ENCODE data around the gene ETNK2. TPM values are rescaled to one million over a fixed set of nuclear protein-coding genes. Genes with fewer than 3 reads are reported as not detected.
A peak's percentile ranks its signal among the peaks of the same experiment; 100 is the strongest.

Gene ETNK2
- total and polyA plus RNA-seq, 2 of the 13 experiments (the other 11 are each of a cell fraction or from before 2014, with no cell fraction given), result 15.5 to 42.8 TPM

GRCh38 chr1:204142032-204142974, 9.5 kb downstream of the ETNK2 start (continued):
- peak in 1 of 2 experiments; percentile 63; a peak in 1 of 4 replicates for TF ChIP-seq EP300 (IDR thresholded peaks at IDR 0.05; ENCODE audit: low read depth in 2 of 2, low read length in 2 of 2)
- TF ChIP-seq EP300 (CRISPR knock-in tag; IDR thresholded peaks at IDR 0.05; ENCODE audit: borderline replicate concordance), result 0 out of 2 replicates have a peak, but pooled peaks have one; percentile 45
- 0 out of 2 replicates have a peak, but pooled peaks have one; percentile 29 for TF ChIP-seq POGK (CRISPR knock-in tag; conservative IDR thresholded peaks at IDR 0.05)
- TF ChIP-seq, protein P1, sequence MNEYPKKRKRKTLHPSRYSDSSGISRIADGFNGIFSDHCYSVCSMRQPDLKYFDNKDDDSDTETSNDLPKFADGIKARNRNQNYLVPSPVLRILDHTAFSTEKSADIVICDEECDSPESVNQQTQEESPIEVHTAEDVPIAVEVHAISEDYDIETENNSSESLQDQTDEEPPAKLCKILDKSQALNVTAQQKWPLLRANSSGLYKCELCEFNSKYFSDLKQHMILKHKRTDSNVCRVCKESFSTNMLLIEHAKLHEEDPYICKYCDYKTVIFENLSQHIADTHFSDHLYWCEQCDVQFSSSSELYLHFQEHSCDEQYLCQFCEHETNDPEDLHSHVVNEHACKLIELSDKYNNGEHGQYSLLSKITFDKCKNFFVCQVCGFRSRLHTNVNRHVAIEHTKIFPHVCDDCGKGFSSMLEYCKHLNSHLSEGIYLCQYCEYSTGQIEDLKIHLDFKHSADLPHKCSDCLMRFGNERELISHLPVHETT (CRISPR knock-in tag; conservative IDR thresholded peaks at IDR 0.05), result no peak
- no peak for TF ChIP-seq HOXA9 (CRISPR knock-in tag; IDR thresholded peaks at IDR 0.05; ENCODE audit: borderline replicate concordance)
- TF ChIP-seq ZHX1 (CRISPR knock-in tag; IDR thresholded peaks at IDR 0.05; ENCODE audit: low read depth), result no peak
- TF ChIP-seq POLR2A (IDR thresholded peaks at IDR 0.05; ENCODE audit: insufficient read depth in 1 of 2, low read depth in 2 of 2, low read length in 2 of 2), result no peak
- no peak for TF ChIP-seq CENPT (CRISPR knock-in tag; IDR thresholded peaks at IDR 0.05; ENCODE audit: low read depth)
- TF ChIP-seq SAP130 (CRISPR knock-in tag; IDR thresholded peaks at IDR 0.05; ENCODE audit: low read depth), result peak; percentile 38
- TF ChIP-seq, protein P2, sequence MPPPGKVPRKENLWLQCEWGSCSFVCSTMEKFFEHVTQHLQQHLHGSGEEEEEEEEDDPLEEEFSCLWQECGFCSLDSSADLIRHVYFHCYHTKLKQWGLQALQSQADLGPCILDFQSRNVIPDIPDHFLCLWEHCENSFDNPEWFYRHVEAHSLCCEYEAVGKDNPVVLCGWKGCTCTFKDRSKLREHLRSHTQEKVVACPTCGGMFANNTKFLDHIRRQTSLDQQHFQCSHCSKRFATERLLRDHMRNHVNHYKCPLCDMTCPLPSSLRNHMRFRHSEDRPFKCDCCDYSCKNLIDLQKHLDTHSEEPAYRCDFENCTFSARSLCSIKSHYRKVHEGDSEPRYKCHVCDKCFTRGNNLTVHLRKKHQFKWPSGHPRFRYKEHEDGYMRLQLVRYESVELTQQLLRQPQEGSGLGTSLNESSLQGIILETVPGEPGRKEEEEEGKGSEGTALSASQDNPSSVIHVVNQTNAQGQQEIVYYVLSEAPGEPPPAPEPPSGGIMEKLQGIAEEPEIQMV (CRISPR knock-in tag; IDR thresholded peaks at IDR 0.05; ENCODE audit: low read depth), result no peak
- TF ChIP-seq PATZ1 (CRISPR knock-in tag; IDR thresholded peaks at IDR 0.05), result 0 out of 2 replicates have a peak, but pooled peaks have one; percentile 20
- no peak for TF ChIP-seq IKZF4 (CRISPR knock-in tag; IDR thresholded peaks at IDR 0.05; ENCODE audit: borderline replicate concordance, low read depth, not compliant biosample characterization)
- peak; percentile 50 for TF ChIP-seq HNF4G (IDR thresholded peaks at IDR 0.05; ENCODE audit: borderline replicate concordance, low read depth, low read length)
- TF ChIP-seq HNF4G (CRISPR knock-in tag; IDR thresholded peaks at IDR 0.05; ENCODE audit: borderline replicate concordance, low read depth), result no peak
